Esophagus squamous epithelium (tissue), 5 donors: ENCODE results near the gene SLC1A7. TPM values are rescaled to one million over a fixed set of nuclear protein-coding genes. Genes with fewer than 3 reads are reported as not detected.

Source experiments
- DNase-seq: peaks from one replicate; lab custom pipeline; 2025; lab: John Stamatoyannopoulos, UW
- H3K27ac ChIP-seq, 4 donors: fragments of 200-600 bp; sonication (generic); one replicate each; pipeline ENCODE4 v1.5.1; 2016 to 2019; ENCODE audit warnings: mild to moderate bottlenecking in 1 of 4
- H3K27me3 ChIP-seq, 4 donors: fragments of 200-600 bp; sonication (generic); 1 replicate in 3 of 4; 2 replicates in 1 of 4; pipeline versions ENCODE4 v1.5.1 to v1.6.0; 2017 to 2021; ENCODE audit warnings: antibody characterized with exemption in 1 of 4
- H3K36me3 ChIP-seq, 3 donors: fragments of 200-600 bp; sonication (generic); one replicate each; pipeline ENCODE4 v1.5.1; 2016 to 2019
- H3K4me1 ChIP-seq, 3 donors: fragments of 200-600 bp; sonication (generic); one replicate each; pipeline ENCODE4 v1.5.1; 2017 to 2019
- H3K4me3 ChIP-seq, 4 donors: fragments of 200-600 bp; sonication (generic); 1 replicate in 3 of 4; 2 replicates in 1 of 4; pipeline ENCODE4 v1.5.1; 2016 to 2019; ENCODE audit warnings: mild to moderate bottlenecking in 2 of 4, moderate library complexity in 1 of 4
- H3K9me3 ChIP-seq, 3 donors: fragments of 200-600 bp; sonication (generic); one replicate each; pipeline ENCODE4 v1.5.1; 2016 to 2019
- POLR2A ChIP-seq, 4 donors: fragments of 450-650 bp; IDR thresholded peaks; one replicate each; pipeline ENCODE4 v1.6.1; 2017; ENCODE audit warnings: antibody characterized with exemption in 4 of 4, mild to moderate bottlenecking in 4 of 4, moderate library complexity in 3 of 4
- WGBS, 2 donors: methylation state at CpG; one replicate each; pipeline ENCODE4 v1.1.5; 2018; 5-methylcytosine and 5-hydroxymethylcytosine counted together
- intact Hi-C: fragments of 100-400 bp; cut with DNase I; formaldehyde crosslinking; loops from one replicate; pipeline ENCODE4 v1.15.0; 2022
- total RNA-seq, 4 donors: library from RNA; depleted of rRNA; stranded (reverse); fragments of >200 nt; gene quantifications; one replicate each; pipeline ENCODE4 v1.1.0, GENCODE V29; 2016
- TF ChIP-seq, protein P1 (sequence below), 6 experiments: fragments of 450-650 bp in 4 of 6; fragments of 200-600 bp in 2 of 6; sonication (generic) in 2 of 6; IDR thresholded peaks; one replicate each; pipeline ENCODE4 v1.5.1; 2016 to 2019; ENCODE audit warnings: antibody characterized with exemption in 6 of 6, mild to moderate bottlenecking in 4 of 6, moderate library complexity in 4 of 6
- donor health status: DM: yes; HTN: yes; CAD: no.

SLC1A7 gene
- total RNA-seq, 4 donors from 2014 or later, result 0.57 TPM; not detected in 3

DNA sequence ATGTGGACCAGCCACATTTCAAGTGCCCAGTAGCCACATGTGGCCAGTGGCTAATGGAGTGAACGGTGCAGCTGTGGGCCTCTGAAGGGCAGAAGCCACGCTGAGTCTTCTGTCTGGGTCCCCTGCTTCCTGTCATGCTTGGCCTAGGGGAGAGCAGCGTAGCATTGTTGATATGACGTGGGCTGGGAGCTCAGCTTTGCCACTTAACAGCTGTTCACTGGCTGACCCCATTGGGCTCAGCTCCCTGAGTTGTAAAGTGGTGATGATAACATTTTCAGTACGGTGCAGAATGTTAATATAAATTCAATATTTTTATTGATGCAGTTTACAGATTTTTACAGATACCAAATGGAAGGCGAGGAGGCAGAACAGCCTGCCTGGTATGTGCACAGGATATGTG is 76.0 kb downstream of the SLC1A7 start:
- Histone ChIP-seq H3K27ac (peak overlapping the region in 1 of 4 donors; percentile 15), H3K4me1 (peaks cover 8 to 23% (median 10%) of the 10 kb centered on the region in 3 donors), H3K27me3 (peaks cover 0 to 27% (median 7%) of the 10 kb centered on the region in 4 donors), H3K36me3 (peaks cover 0 to 5% (median 0%) of the 10 kb centered on the region in 3 donors), H3K9me3 (no peaks in the 10 kb centered on the region), H3K4me3 (no peak overlapping the region)
- intact Hi-C loops, result no loop called here
- WGBS, 2 donors, result 65 to 69% methylated on average over 6 of the region's 6 CpGs
- TF ChIP-seq, protein P1, sequence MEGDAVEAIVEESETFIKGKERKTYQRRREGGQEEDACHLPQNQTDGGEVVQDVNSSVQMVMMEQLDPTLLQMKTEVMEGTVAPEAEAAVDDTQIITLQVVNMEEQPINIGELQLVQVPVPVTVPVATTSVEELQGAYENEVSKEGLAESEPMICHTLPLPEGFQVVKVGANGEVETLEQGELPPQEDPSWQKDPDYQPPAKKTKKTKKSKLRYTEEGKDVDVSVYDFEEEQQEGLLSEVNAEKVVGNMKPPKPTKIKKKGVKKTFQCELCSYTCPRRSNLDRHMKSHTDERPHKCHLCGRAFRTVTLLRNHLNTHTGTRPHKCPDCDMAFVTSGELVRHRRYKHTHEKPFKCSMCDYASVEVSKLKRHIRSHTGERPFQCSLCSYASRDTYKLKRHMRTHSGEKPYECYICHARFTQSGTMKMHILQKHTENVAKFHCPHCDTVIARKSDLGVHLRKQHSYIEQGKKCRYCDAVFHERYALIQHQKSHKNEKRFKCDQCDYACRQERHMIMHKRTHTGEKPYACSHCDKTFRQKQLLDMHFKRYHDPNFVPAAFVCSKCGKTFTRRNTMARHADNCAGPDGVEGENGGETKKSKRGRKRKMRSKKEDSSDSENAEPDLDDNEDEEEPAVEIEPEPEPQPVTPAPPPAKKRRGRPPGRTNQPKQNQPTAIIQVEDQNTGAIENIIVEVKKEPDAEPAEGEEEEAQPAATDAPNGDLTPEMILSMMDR (IDR thresholded peaks at IDR 0.05), result no peak
- no peak for TF ChIP-seq POLR2A (IDR thresholded peaks at IDR 0.05)
- DNase-seq, result no peak

DNA sequence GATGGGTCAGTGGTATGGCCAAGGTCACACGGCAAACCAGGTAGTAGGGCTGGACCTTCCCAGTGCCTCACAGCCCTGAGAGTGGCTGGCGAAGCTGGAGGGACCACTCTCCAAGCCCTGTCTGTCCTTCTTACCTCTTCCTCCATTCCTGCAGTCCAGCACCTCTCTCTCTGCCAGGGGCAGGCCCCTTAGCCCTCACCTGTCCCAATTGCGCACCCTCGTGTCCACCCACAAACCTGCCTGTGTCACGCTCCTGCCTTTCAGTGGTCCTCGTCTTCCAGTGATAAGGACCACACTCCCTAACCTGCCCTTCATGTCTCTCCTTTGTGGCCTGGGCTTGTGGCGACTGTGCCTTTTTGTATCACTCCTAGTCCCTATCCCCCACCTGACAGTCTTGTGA is 77.0 kb downstream of the SLC1A7 start:
- Histone ChIP-seq H3K4me1 (peaks cover 8 to 34% (median 10%) of the 10 kb centered on the region in 3 donors), H3K4me3 (no peak overlapping the region), H3K9me3 (no peaks in the 10 kb centered on the region), H3K27ac (no peak overlapping the region), H3K36me3 (peaks cover 0 to under 1% (median 0%) of the 10 kb centered on the region in 3 donors), H3K27me3 (peaks cover 0 to 38% (median 8%) of the 10 kb centered on the region in 4 donors)
- TF ChIP-seq, protein P1 (IDR thresholded peaks at IDR 0.05), result no peak
- no peak for TF ChIP-seq POLR2A (IDR thresholded peaks at IDR 0.05)
- 82 to 85% methylated on average over 7 of the region's 7 CpGs for WGBS, 2 donors
- intact Hi-C loops, result no loop called here
- no peak for DNase-seq

DNA sequence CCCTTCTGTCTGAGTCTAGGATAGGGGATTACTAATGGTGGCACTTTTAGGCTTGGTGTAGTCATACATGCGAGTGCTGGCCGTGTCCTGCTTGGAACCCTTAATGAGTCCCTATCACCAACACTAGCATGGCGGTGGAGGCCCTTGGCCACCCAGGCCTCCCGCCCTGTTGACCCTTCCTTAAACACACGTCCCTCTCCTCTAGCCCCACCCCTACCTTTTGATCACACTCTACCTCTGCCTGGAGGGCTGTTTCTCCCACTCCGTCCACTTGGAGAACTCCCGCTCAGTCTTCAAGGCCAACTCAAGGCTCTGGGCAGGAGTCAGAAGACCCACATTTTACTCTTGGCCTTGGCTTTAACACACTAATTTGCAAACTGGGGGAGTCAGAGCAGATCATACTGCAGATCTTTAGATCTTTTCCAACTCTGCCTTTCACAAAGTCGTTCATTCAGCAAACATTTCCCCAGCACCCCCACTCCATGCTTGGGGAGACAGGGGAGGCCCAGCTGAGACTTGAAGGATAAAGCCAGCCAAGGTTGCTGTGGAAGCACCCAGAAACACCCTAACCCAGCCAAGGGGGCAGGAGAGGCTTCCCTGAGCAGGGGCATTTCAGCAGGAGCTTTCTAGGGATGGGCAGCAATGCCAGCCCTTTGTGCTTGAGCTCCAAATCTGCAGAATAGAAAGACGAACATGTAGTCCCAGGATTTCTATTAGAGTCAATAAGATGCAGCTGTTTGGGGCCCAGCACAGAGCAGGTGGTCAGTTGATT is 78.5 kb downstream of the SLC1A7 start:
- Histone ChIP-seq H3K4me1 (peaks cover 8 to 39% (median 10%) of the 10 kb centered on the region in 3 donors), H3K27ac (peak overlapping the region in 2 of 4 donors; percentile 62 to 86), H3K27me3 (peaks cover 0 to 39% (median 8%) of the 10 kb centered on the region in 4 donors), H3K9me3 (no peaks in the 10 kb centered on the region), H3K4me3 (peak overlapping the region in 3 of 4 donors; percentile 48 to 69 (median 58)), H3K36me3 (no peaks in the 10 kb centered on the region)
- DNase-seq, result no peak
- intact Hi-C loops, result no loop called here
- 86 to 92% methylated on average over 6 to 9 of the region's 9 CpGs for WGBS, 2 donors
- no peak for TF ChIP-seq POLR2A (IDR thresholded peaks at IDR 0.05)
- TF ChIP-seq, protein P1 (IDR thresholded peaks at IDR 0.05), result no peak

DNA sequence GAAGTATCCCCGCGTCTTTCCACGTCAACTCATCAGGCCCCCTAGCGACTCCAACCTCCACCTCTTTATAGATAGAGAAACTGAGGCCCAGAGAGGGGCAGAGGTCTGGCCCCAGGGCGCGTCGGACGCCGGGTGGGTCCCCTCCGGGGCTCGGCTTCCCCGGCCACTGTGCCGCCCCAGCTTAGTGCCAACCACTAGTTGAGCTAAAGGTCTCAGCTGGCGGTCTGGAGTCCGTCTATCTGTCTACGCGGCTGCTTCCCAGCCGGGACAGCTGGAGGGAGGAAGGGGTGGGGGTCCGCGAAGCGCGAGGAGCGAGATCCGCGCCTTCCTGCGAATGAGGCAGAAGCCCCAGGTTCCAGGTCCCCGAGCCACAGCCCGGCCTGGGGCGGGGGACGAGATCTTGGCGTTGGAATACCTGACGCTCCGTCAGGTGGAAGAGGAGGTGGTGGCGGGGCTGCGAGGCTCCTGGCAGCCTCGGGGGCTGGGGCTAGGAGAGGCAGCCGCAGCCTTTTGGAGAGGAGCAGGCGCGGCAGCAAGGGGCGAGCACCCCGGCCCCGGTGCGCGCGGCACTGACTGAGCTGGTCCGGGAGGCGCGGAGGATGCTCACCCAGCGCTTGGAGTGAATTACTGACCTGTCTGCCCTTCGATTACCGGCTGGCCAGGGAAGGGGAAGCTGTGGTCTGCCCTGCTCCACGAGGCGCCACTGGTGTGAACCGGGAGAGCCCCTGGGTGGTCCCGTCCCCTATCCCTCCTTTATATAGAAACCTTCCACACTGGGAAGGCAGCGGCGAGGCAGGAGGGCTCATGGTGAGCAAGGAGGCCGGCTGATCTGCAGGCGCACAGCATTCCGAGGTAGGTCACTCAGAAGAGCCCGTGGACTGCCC is 79.5 kb downstream of the SLC1A7 start:
- intact Hi-C loops, result no loop called here
- DNase-seq, result no peak
- H3K36me3 ChIP-seq, result no peaks in the 10 kb centered on the region
- H3K4me1 ChIP-seq, result peaks cover 8 to 39% (median 10%) of the 10 kb centered on the region in 3 donors
- 19% methylated on average over 13 of the region's 61 CpGs; no CpG with 5 or more reads in 1 of the 2 donors for WGBS, 2 donors
- peak overlapping the region; percentile 47 to 86 (median 72) for H3K27ac ChIP-seq
- peak overlapping the region; percentile 31 to 69 (median 53) for H3K4me3 ChIP-seq
- no peaks in the 10 kb centered on the region for H3K9me3 ChIP-seq
- TF ChIP-seq, protein P1 (IDR thresholded peaks at IDR 0.05), result no peak
- TF ChIP-seq POLR2A (IDR thresholded peaks at IDR 0.05), result no peak
- H3K27me3 ChIP-seq, result peaks cover 0 to 39% (median 8%) of the 10 kb centered on the region in 4 donors
